GM20000 (cell line): ENCODE measurements around the gene CCL5.

Experiments
- DNase-seq: peaks from one replicate; pipeline ENCODE4 v3.0.0; 2012; ENCODE audit warnings: low spot score
- TF ChIP-seq, protein P1 (sequence below): IDR thresholded peaks from 2 replicates; pipeline ENCODE4 v1.5.1; 2012; ENCODE audit warnings: mild to moderate bottlenecking, control low read depth; ENCODE audit errors: extremely low read depth, missing control alignments

CCL5 gene

DNA sequence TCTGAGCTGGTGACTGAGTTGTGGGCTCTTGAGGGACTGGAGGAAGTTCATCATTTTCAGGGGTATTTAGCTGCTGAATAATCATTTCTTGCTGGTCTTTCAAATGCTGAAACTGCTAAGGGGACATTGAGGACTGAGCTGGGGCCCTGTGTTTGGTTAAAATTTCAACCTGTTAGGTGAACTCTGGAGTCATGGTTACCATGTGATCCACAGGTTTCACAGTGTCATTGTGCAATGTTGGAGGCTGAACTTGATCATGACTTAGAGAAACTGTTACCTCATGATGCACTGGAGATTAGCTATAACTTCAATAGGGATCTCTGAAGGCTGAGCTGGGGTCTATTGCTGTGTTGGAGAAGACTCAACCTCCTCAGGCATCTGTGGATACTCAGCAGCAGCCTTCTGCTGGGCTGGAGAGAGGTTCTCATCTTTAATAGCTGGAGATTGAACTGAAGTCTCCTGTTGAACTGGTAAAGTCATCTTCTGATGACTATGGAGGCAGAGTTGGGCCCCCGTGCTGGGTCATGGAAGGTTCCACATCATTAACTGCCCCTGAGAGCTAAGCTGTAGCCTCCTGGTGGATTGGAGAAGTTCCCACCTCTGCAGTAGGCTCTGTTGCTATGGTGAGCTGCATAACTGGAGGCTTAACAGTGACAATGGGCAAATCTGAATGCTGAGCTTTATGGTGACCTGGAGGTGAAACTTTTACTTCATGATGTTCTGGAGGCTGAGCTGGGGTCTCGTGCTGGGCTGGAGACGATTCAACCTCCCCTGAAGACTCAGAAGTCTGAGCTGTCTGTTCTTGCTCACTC lies 35.2 kb upstream of the CCL5 start:
- TF ChIP-seq, protein P1, sequence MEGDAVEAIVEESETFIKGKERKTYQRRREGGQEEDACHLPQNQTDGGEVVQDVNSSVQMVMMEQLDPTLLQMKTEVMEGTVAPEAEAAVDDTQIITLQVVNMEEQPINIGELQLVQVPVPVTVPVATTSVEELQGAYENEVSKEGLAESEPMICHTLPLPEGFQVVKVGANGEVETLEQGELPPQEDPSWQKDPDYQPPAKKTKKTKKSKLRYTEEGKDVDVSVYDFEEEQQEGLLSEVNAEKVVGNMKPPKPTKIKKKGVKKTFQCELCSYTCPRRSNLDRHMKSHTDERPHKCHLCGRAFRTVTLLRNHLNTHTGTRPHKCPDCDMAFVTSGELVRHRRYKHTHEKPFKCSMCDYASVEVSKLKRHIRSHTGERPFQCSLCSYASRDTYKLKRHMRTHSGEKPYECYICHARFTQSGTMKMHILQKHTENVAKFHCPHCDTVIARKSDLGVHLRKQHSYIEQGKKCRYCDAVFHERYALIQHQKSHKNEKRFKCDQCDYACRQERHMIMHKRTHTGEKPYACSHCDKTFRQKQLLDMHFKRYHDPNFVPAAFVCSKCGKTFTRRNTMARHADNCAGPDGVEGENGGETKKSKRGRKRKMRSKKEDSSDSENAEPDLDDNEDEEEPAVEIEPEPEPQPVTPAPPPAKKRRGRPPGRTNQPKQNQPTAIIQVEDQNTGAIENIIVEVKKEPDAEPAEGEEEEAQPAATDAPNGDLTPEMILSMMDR, result no peak
- no peak for DNase-seq

DNA sequence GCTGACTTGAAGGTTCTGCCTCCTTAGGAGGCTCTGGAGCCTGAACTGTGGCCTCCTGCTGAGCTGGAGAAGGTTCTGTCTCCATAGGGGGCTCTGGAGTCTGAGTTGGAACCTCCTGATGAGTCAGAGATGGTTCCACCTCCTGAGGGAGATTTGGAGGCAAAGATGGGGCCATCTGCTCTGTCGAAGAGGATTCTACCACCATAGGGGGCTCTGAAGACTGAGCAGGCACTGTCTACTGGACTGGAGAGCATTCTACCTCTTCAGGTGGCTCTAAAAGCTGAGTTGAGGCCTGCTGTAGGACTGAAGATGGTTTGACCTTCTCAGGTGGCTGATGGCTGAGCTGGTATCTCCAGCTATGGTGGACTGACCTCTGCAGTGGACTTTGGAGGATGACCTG lies 34.2 kb upstream of the CCL5 start:
- TF ChIP-seq, protein P1, result no peak
- DNase-seq, result no peak

DNA sequence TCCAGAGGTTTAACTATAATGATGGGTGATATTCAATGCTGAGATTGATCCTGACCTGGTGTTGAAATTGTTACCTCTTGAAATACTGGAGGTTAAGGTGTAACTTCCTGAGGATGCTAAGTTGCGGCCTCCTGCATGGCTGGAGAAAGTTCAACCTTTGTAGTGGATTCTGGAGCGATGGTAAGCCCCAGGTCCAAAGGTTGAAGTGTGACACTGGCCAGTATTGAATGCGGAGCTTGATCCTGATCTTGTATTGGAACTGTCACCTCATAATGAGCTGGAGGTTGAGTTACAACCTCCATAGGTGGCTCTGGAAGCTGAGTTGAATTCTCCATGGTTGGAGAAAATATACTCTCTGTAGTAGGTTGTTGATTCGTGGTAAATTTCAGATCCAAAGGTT lies 33.4 kb upstream of the CCL5 start:
- DNase-seq, result no peak
- TF ChIP-seq, protein P1, result no peak

DNA sequence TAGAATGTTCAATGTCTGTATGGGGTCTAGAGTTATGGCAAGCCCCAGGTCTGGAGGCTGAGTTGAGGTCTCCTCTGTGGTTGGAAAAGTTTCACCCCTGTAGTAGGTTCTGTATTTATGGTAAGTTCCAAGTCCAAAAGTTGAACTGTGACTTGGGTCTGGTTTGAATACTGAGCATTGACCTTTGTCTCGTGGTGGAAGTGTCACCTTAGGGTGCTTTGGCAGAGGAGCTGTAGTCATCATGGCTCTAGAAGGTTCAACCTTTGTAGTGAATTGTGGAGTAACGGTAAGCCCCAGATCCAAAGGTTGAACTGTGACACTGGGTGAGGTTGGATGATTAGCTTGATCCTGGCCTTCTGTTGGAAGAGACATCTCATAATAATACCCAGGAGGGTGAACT lies 32.8 kb upstream of the CCL5 start:
- no peak for DNase-seq
- TF ChIP-seq, protein P1, result no peak

DNA sequence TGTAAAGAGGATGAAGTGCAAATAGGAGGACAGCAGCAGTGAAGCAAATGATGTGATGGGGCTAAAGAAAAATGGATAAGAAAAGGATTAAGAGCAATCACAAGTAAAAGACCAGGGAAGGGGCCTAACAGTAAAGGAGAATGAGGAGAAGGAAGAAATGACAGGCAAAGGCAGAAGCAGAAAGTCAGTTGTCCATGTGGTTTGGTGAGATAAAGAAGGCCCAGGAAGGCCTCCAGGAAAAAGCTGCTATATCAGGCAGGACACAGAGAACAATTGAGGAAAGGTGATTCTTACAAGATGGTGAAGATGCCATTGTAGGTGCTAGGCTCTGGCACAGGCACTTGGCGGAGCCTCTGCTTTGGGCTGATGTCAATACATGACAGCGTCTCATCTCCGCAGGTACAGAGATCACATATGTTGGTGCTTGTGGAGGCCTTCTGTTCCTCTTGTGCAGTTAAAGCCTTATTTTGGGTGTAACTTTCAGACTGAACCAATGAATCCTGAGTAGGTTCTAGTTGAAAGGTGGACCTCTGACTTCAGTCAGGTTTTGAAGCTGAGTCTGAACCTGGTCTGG lies 32.3 kb upstream of the CCL5 start:
- no peak for DNase-seq
- TF ChIP-seq, protein P1, result no peak

DNA sequence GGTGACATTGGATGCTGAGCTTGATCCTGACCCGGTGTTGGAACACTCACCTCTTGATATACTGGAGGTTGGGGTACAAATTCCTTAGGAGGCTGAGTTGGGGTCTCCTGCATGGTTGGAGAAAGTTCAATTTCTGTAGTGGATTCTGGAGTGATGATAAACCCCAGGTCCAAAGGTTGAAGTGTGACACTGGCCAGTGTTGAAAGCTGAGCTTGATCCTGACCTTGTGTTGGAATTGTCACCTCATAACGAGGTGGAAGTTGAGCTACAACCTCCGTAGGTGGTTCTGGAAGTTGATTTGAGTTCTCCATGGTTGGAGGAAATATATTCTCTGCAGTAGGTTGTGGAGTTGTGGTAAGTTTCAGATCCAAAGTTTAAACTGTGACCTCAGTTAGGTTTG lies 29.2 kb upstream of the CCL5 start:
- DNase-seq, result no peak
- TF ChIP-seq, protein P1, result no peak

DNA sequence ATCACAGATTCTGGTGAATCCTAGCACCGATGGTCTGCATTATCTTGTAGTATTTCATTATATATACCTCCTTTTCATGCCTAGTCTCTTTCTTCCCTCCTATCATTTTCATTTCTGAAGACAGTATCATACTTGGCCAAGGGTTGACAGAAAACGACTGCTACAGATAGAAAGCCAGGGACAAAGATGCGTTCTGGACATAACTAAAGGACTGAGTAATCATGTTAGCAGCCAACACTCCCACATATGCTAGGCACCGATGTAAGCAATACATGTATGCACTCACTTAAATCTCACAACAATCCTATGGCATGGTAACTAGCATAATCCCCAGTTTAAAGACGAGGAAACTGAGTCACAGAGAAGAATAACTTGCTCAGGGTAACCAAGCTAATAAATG lies 27.5 kb upstream of the CCL5 start:
- TF ChIP-seq, protein P1, result no peak
- no peak for DNase-seq
